DMS53 (cell line): ENCODE results near the gene SMARCA2.
A peak's percentile ranks its signal among the peaks of the same experiment; 100 is the strongest.

Source experiments
- DNase-seq: peaks from one replicate; lab custom pipeline; 2025; lab: John Stamatoyannopoulos, UW

Gene SMARCA2

GRCh38 chr9:2014696-2015580 is at the start of gene SMARCA2:
Gene SMARCA2 (plus strand): TSS chr9:2015347. CDS start chr9:2029023, 13,676 bp downstream.
- DNase-seq, result peak; percentile 91

DNA sequence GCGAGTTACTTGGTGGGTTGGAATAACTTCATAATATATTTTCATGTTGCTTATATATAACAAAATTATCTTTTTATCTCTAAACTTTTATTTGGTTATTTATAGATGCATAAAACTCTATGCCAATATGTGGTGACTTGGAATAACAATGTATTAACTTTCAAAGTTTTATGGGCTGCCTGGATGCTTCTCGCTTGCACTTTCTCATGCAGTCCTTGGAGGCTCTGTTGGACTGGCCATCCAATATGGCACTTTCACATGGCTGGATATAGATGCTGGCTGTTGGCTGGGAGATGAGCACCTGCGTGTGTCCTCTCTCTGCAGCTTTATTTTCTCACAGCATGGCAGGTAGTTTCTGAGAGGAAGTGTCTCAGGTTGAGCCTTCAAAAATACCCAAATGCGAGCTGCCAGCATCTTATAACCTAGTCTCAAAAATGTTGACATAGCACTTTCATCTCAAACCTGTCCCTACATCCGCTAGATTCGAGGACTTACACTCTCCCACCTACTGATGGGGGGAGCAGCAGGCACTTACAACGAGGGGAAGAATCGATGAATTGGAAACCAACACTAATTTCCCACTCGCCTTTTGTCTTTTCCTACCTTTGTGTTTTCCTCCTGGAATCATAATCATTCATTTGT is 48.3 kb upstream of the SMARCA2 start:
- no peak for DNase-seq

GRCh38 chr9:1969160-1969559 is 46.0 kb upstream of the SMARCA2 start:
- DNase-seq, result no peak

DNA sequence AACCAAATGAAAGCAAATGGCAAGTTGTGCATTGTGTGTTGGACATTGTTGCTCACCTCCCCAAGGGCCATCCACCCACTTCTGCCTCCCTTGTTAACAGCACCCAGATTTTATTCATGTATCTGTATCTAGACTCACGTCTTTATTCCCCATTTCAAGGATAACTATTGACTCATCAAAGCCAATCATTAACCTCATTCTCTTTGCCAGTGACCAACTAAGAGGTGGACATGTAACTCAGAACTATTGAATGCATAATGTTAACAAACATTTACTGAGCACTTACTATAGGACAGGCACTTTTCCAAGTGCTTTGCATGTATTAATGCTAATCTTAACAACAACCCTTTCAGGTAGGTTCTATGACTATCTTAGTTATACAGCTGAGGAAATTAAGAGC is 45.2 kb upstream of the SMARCA2 start:
- no peak for DNase-seq

- no peak for DNase-seq
Observed at GRCh38 chr9:1972672-1973071, 42.5 kb upstream of the SMARCA2 start.

DNA sequence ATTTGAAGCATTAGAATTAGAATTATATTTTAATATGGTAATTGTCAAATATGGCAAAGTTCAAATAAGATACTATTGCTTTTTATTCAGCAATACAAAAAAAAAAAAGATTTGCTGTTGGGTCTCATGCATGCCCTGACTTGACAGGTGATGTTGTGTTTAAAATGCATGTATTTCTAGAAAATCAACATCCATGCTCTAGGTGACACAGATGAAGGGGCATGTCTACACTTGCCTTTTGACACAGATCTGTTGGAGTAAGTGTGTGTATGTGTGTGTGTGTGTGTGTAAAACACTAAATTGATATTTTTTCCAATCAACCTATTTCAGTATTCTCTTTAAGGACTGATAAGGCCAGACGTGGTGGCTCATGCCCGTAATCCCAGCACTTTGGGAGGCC is 38.1 kb upstream of the SMARCA2 start:
- no peak for DNase-seq

DNA sequence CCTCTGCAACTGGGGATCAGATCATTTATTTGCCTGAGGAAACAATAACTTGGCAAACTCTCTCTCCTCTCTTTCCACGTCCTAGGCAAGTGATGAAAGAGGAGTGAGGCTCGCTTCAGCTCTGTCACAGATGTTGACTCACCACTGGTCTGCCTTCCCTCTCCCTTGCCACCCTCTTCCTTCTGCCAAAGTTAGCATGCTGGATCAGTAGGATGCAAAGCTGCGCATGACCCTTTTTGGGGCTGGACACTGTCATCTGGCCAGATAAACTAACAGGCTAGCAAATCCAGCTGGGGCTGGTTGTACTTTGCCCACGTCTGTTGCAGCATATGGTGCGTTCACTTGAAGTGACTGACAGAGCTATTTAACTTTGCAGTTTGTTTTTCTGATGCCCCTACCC is 36.2 kb upstream of the SMARCA2 start:
- DNase-seq, result no peak

DNA sequence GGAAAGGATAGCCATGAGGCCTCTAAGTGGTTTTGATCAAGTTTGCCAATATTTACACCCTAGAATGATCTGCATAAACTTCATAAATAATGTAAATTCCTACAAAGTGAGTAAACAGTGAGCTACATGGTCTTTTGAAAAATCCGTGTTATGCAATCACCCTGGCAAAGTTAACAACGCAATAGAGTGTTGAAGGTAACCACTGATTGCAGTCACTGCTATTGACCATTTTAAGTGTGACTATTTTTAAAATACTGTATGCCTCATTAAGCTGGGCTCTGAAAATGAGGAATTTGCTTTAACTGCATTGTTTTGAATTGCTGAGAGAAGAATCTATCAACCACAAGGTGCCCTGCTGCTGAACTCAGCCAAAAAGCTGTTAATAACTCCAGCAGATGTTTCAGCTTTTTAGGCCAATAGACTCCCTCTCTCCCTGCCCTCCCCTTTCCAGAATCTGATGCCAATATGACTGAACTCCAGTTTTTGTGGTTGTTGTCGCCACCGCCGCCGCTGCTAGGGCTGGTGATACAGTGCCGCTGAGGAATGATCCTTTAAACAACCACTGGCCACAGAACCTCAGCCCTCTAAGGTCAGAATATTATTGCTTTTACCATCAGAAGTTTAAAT is 35.3 kb upstream of the SMARCA2 start:
- DNase-seq, result no peak

- no peak for DNase-seq
Observed at GRCh38 chr9:1980387-1980786, 34.8 kb upstream of the SMARCA2 start.

DNA sequence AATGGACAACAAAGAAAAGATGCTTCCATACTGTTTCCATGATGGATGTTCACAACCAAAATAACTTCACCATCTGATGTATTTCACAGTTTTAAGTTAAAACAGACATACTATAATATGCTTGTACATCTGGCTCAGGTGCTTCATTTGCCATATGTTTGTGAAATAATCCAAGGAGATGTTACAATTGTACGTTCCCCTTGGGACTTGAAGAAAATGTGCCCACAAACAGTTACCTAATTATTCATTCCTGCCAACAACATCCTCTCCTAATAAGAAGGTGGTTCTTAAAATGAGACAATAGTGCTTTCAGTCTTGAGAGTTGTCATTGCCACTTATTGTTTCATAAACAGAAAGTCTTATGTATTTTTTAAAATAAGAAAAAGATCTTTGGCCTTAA is 33.1 kb upstream of the SMARCA2 start:
- no peak for DNase-seq

GRCh38 chr9:1986341-1986740 is 28.8 kb upstream of the SMARCA2 start:
- no peak for DNase-seq

- no peak for DNase-seq
Observed at GRCh38 chr9:1989500-1989899, 25.6 kb upstream of the SMARCA2 start.

- no peak for DNase-seq
Observed at GRCh38 chr9:1994180-1994579, 21.0 kb upstream of the SMARCA2 start.

- no peak for DNase-seq
Observed at GRCh38 chr9:1995084-1995483, 20.1 kb upstream of the SMARCA2 start.

DNA sequence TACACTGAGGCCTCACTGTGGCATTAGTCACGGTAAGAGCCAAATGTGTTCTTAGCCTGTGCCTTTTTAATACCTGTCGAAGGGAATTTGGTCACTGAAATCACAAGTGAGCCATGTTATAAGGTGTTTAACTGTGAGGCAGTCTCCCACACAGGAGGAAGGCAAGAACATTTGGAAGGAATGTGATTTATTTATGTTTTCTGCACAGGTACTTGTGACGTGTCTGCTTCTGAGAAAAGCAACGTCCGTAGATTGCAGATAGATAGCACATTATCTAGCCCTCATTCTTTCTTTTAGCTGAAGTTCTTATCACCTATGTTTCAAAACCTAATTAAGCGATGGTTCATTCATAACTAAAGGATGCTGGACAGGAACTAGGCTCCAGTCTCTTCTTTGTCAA is 19.0 kb upstream of the SMARCA2 start:
- no peak for DNase-seq

GRCh38 chr9:1997646-1998045 is 17.5 kb upstream of the SMARCA2 start:
- no peak for DNase-seq

- no peak for DNase-seq
Observed at GRCh38 chr9:1998111-1998510, 17.0 kb upstream of the SMARCA2 start.

DNA sequence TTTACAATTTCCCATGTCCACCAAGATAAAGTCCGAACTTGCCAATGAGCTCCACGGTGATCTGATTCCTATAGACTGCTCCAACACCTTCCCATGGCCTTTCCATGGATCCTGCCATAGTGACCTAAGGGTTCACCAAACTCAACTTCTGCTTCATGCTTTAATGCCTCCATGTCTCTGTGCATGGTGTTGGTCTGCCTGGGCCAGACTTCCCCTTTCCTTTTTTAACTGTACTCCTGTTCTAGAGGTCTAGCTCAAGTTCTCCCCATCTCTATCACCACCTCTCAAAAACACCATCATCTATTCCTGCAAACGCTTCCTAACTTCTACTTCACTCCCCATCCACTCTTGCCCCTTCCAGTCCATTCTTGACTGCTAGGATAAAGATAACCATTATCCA is 14.8 kb upstream of the SMARCA2 start:
- DNase-seq, result no peak

DNA sequence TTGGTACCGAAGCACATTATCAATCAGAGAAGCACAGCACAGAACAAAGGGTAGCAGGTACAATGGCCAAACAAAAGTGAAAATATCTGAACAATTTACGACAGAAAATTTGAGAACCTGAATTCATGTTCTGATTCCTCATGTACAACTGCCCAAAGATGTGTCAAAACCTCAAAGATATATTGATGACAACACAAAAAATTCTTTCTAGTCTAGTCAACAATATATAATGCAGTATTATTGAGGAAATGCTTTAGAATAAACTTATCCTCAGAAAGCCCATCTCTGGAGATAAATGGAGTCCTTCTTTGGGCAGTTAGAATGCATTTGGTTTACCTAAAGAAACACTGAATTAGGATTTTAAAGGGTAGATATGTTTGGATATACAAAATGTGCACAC is 6.8 kb upstream of the SMARCA2 start:
- DNase-seq, result no peak

GRCh38 chr9:2012347-2012746 is 2.8 kb upstream of the SMARCA2 start:
- no peak for DNase-seq

DNA sequence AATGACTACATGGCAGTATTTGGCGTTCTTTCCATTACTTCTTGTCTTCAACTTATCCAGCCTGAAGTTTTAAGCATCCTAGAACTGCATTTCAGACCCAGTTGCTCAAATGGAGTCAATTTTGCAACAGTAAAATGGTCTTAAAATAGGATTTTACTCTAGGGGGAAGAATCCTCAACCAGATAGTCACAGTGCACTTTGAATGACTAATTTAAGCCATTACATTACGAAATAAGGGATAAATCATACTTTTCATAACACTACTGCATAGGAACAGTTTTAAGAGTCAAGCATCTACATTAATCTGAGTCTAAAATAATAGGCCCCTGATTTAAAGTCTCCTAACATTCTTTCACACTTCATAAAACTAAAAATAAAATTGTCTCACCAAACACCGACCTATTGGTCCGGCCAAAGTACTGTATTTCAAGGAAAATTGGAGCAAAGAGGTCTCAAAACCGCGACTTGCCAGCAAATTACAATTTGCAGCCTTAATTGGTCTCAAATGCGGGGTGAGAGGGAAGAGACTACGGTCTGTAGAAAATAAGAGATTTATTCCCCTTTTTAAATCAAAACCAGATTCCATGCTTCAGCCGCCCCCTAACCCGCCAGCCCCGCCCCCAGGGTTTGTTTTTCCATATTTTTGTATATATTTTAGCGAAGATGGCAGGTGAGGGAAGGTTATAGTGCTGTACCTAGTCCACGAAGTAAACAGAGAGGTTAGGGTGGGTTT is 1.2 kb upstream of the SMARCA2 start:
- DNase-seq, result no peak
